H1 (cell line): ENCODE measurements around the gene HTR2A. TPM values are rescaled to one million over a fixed set of nuclear protein-coding genes. Genes with fewer than 3 reads are reported as not detected.

Experiments used
- EP300 ChIP-seq, 2 experiments: IDR thresholded peaks; 1 replicate in 1 of 2; 2 replicates in 1 of 2; pipeline ENCODE4 v1.6.1; 2011 to 2012; ENCODE audit warnings: low read depth in 2 of 2, low read length in 2 of 2, mild to moderate bottlenecking in 2 of 2, borderline replicate concordance in 1 of 2, inconsistent platforms in 1 of 2, moderate library complexity in 1 of 2
- PHF8 ChIP-seq: fragments of 200-600 bp; sonication (generic); conservative IDR thresholded peaks from 2 replicates; pipeline ENCODE4 v1.7.1; 2012; ENCODE audit warnings: low read depth, mild to moderate bottlenecking, inconsistent platforms, low read length, moderate library complexity
- RBBP5 ChIP-seq: IDR thresholded peaks from 2 replicates; pipeline ENCODE4 v1.7.1; 2012; ENCODE audit warnings: low read depth, mild to moderate bottlenecking, inconsistent platforms, low read length, moderate library complexity, borderline replicate concordance
- RNF2 ChIP-seq: fragments of 200-900, 300-1000 bp; sonication (generic); IDR thresholded peaks from 2 replicates; pipeline ENCODE4 v1.7.1; 2016; ENCODE audit warnings: borderline replicate concordance, low read depth, mild to moderate bottlenecking, antibody characterized with exemption, low read length; ENCODE audit not compliant: poor library complexity, severe bottlenecking; ENCODE audit errors: missing control alignments
- RXRA ChIP-seq: IDR thresholded peaks from 2 replicates; pipeline ENCODE4 v1.6.1; 2011; ENCODE audit warnings: low read depth, mild to moderate bottlenecking, low read length, moderate library complexity; ENCODE audit not compliant: insufficient read depth
- SP2 ChIP-seq: IDR thresholded peaks from 2 replicates; pipeline ENCODE4 v1.6.1; 2012; ENCODE audit warnings: mild to moderate bottlenecking, low read length, inconsistent platforms
- TCF12 ChIP-seq: IDR thresholded peaks from 2 replicates; pipeline ENCODE4 v1.6.1; 2011; ENCODE audit warnings: low read depth, mild to moderate bottlenecking, low read length
- polyA plus RNA-seq, 7 experiments: library from polyadenylated mRNA; depleted of rRNA in 3 of 7; stranded (reverse) in 5 of 7; unstranded in 2 of 7; fragments of >200 nt in 5 of 7; fragments of 200-250 nt in 2 of 7; gene quantifications; 1 replicate in 5 of 7; 2 replicates in 1 of 7; 4 replicates in 1 of 7; pipeline versions ENCODE4 v1.2.1 to v1.2.3, GENCODE V29; 2011 to 2013; ENCODE audit warnings: missing spikeins in 2 of 7, mixed read lengths in 2 of 7
- total RNA-seq: library from RNA; stranded (reverse); fragmentation: NEBNext Ultra II Directional; extraction: Animal tissue kit (Norgen Biotek cat#: 25700); gene quantifications from 2 replicates; pipeline ENCODE4 v1.2.1, GENCODE V29; 2021

HTR2A gene
- total and polyA plus RNA-seq, 2 of the 8 experiments (the other 6 are each of a cell fraction or from before 2014, with no cell fraction given) = not detected

DNA sequence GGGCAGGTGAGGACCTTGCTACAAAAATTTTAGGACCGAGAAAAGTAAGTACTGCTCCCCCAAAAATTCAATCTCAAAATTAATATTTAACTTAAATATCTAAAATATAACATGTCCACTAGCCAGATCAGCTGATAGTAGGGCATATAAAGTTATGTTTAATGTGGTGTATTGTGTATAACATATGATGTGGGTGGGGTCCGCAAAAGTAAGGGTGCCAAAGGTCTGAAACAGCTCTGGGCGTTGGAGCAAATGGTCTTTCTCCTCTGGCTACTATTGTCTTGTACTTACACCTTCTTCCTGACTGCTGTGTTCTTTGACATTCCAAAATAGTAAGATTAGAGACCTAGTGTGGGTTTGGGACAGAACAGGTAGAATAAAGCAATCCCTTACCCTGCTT is 41.2 kb downstream of the HTR2A start (continued):
- TF ChIP-seq EP300 (IDR thresholded peaks at IDR 0.05; ENCODE audit: borderline replicate concordance in 1 of 2, low read depth in 2 of 2, low read length in 2 of 2) (no peak), PHF8 (no peak), SP2 (no peak), RNF2 (no peak), RBBP5 (no peak), RXRA (no peak), TCF12 (no peak)
- TF ChIP-seq, all 59 proteins: peak for 0
